Fibroblast of mammary gland (primary cell): ENCODE measurements around the gene DNMT3L.
"Not testable (repeated sequence)": the region's sequence is repeated elsewhere in the genome, so short reads cannot be mapped to it uniquely, and the experiment has no call there.

ENCODE experiments used
- DNase-seq: peaks from one replicate; pipeline ENCODE4 v3.0.0-alpha.2; 2010; ENCODE audit warnings: low read depth
- H3K4me3 ChIP-seq: 2 replicates; pipeline ENCODE4 v1.5.1; 2011; ENCODE audit warnings: low read depth, mild to moderate bottlenecking, low read length, moderate library complexity; ENCODE audit not compliant: control insufficient read depth
- TF ChIP-seq, protein P1 (sequence below): conservative IDR thresholded peaks from 2 replicates; pipeline ENCODE4 v1.5.1; 2011; ENCODE audit warnings: low read depth, low read length, inconsistent platforms; ENCODE audit not compliant: control insufficient read depth, insufficient read depth

DNMT3L gene

DNA sequence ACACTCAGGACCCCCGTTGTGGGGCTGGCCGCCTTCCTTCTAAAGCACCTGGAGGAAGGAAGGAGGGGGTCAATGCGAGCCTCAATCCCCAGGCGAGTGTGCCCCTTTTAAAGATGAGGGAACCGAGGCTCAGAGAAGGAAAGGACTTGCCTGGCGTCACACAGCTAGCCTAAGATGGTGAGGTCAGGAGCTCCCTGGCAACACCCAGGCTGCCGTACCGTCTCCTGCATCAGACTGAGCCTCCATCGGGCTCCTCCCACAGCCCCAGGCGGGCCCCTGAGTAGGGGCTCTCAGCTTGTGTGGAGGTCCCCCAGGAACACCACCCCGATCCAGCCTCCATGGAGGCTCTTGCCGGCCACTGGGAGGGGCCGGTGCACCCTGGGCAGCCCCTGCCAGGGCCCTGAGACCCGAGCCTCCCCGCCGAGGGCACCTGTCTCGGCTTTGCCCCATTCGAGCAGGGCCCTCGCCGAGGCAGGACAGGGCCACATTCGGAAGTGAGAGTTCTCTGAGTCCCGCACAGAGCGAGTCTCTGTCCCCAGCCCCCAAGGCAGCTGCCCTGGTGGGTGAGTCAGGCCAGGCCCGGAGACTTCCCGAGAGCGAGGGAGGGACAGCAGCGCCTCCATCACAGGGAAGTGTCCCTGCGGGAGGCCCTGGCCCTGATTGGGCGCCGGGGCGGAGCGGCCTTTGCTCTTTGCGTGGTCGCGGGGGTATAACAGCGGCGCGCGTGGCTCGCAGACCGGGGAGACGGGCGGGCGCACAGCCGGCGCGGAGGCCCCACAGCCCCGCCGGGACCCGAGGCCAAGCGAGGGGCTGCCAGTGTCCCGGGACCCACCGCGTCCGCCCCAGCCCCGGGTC is 23.7 kb upstream of the DNMT3L start, which contains the start of gene AIRE:
Gene AIRE (plus strand): TSS at position 739 of the 855 bp plus-strand sequence. CDS start 131 bp downstream, outside the sequence.
- TF ChIP-seq, protein P1, sequence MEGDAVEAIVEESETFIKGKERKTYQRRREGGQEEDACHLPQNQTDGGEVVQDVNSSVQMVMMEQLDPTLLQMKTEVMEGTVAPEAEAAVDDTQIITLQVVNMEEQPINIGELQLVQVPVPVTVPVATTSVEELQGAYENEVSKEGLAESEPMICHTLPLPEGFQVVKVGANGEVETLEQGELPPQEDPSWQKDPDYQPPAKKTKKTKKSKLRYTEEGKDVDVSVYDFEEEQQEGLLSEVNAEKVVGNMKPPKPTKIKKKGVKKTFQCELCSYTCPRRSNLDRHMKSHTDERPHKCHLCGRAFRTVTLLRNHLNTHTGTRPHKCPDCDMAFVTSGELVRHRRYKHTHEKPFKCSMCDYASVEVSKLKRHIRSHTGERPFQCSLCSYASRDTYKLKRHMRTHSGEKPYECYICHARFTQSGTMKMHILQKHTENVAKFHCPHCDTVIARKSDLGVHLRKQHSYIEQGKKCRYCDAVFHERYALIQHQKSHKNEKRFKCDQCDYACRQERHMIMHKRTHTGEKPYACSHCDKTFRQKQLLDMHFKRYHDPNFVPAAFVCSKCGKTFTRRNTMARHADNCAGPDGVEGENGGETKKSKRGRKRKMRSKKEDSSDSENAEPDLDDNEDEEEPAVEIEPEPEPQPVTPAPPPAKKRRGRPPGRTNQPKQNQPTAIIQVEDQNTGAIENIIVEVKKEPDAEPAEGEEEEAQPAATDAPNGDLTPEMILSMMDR, result no peak
- no peak within 1 kb of the TSS for H3K4me3 ChIP-seq
- DNase-seq, result no peak

DNA sequence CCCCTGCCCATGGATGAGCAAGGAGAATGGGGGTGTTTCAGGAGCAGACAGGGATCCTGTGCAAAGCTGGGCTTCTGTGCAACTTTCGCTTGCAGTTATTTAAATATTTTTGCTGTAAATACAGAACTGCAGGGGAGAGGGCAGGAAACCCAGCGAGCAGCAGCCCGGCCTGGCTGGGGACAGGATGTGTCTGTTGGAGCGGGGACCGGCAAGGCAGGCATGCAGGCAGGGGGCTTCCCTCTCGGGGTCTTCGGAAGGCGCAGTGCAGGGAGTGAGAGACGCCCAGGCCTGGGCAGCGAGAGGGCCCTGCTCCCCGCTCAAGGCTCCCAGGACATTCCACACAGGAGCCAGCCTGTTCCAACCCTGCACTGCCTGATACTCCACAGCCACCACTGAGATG is 22.3 kb upstream of the DNMT3L start:
- no peak for DNase-seq
- TF ChIP-seq, protein P1, result no peak
- no peak overlapping the region for H3K4me3 ChIP-seq

DNA sequence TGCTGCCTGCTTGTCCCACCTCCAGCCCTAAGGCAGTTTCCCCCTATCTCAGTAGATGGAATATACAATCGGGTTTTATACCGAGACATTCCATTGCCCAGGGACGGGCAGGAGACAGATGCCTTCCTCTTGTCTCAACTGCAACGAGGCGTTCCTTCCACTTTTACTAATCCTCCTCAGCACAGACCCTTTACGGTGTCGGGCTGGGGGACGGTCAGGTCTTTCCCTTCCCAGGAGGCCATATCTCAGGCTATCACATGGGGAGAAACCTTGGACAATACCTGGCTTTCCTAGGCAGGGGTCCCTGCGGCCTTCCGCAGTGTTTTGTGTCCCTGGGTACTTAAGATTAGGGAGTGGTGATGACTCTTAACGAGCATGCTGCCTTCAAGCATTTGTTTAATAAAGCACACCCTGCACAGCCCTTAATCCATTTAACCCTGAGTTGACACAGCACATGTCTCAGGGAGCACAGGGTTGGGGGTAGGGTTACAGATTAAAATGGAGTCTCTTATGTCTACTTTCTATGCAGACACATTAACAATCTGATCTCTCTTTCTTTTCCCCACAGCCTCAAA is 21.6 kb upstream of the DNMT3L start:
- H3K4me3 ChIP-seq, DNase-seq: not testable (repeated sequence)

DNA sequence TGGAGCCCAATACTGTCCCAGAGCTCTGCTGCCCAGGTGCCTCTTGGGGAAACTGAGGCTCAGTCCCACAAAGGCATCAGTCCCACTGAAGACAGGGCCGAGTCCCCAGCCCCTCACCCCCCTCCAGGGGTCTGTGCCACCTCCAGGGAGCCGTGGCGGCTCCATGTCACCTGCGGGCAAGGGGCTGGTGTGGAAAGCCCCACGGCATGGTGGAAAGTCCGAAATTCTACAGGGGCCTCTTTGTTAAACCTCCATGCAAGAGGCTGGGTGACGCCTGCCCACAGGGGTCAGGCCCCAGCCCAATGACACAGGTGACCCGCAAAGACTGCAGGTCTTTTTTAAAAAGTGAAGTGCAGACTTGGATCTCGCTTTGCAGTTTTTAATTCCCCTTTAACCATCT is 20.7 kb upstream of the DNMT3L start:
- H3K4me3 ChIP-seq, result no peak overlapping the region
- TF ChIP-seq, protein P1, result no peak
- no peak for DNase-seq

DNA sequence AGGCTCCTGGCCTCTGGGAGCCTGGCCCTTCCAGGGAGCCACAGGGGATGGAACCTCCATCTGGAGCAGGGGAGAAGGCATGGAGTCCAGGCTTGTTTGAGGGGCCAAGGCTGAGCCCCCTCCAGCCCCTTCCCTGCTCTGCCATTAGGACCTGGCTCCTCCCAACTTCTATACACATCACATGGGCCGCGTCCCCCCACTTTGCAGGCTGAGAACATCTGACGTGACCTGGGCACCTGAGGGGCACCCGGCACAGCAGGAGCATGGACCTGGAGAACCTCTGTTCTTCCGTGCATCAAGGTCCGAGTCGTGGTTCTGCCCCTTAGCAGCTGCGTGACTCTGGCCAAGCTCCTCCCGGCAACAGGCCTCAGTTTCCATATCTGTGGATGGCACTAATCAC is 20.1 kb upstream of the DNMT3L start:
- TF ChIP-seq, protein P1, result no peak
- no peak for DNase-seq
- no peak overlapping the region for H3K4me3 ChIP-seq

DNA sequence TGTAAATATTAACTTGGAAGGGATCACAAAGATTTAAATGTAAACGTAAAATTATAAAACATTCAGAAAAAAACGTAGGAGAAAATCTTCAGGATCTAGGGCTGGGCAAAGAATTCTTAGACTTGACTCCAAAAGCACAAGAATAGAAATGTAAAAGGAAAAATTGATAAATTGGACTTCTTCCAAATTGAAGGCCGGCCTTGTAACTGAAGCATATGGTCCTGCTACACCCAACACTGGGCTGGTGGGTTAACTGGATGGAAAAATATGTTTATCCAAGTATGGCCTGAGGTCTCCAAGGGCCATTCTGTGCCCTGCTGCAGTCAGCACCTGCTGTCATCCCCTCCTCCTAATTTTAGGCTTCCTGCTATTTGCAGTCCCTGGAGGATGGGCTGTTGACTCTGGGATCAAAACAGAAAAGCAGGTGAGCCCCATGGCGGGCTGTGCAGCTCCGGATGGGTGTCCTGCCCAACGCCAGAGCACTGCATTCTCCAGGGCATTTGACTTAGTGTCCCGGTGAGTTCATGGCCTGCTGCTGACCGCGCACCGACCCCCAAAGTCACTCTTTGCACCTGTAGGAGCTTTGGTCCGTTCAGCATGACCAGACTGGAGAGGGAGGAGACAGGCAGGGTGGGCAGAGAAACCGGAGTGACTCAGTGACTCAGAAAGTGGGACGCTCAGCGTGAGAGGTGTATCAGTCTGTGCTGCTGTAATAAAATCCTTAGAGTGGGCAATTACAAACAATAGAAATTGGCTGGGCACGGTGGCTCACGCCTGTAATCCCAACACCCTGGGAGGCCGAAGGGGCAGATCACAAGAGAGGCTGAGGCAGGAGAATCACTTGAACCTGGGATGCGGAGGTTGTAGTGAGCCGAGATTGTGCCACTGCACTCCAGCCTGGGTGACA is 17.9 kb upstream of the DNMT3L start:
- TF ChIP-seq, protein P1, result no peak
- DNase-seq, result no peak
- H3K4me3 ChIP-seq, result no peak overlapping the region
